Esophagus squamous epithelium (tissue), 4 donors: Measurements from ENCODE around the gene SYNPO2.

Source experiments
- POLR2A ChIP-seq, 4 donors: fragments of 450-650 bp; IDR thresholded peaks; one replicate each; pipeline ENCODE4 v1.6.1; 2017; ENCODE audit warnings: antibody characterized with exemption in 4 of 4, mild to moderate bottlenecking in 4 of 4, moderate library complexity in 3 of 4
- TF ChIP-seq, protein P1 (sequence below), 6 experiments: fragments of 450-650 bp in 4 of 6; fragments of 200-600 bp in 2 of 6; sonication (generic) in 2 of 6; IDR thresholded peaks; one replicate each; pipeline ENCODE4 v1.5.1; 2016 to 2019; ENCODE audit warnings: antibody characterized with exemption in 6 of 6, mild to moderate bottlenecking in 4 of 6, moderate library complexity in 4 of 6

DNA sequence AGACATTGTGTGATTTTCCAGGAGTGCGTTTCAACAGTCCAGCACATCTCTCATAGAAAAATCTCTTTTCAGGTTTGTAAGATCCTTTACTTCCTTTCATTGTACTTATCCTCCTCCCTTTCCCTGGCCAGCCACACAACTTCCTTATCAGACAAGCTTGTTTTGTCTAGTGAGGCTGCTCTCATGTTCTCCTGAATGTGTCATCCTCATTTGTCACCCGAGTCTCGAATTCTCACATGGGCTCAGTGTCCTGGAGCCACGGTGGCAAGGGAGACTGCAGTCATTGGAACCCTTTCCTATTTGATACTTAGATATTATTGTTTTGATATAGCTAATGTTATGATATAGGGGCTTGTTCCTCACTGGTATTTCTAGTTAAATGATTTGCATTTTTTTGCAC, 16.9 kb downstream of the SYNPO2 start:
- TF ChIP-seq, protein P1, sequence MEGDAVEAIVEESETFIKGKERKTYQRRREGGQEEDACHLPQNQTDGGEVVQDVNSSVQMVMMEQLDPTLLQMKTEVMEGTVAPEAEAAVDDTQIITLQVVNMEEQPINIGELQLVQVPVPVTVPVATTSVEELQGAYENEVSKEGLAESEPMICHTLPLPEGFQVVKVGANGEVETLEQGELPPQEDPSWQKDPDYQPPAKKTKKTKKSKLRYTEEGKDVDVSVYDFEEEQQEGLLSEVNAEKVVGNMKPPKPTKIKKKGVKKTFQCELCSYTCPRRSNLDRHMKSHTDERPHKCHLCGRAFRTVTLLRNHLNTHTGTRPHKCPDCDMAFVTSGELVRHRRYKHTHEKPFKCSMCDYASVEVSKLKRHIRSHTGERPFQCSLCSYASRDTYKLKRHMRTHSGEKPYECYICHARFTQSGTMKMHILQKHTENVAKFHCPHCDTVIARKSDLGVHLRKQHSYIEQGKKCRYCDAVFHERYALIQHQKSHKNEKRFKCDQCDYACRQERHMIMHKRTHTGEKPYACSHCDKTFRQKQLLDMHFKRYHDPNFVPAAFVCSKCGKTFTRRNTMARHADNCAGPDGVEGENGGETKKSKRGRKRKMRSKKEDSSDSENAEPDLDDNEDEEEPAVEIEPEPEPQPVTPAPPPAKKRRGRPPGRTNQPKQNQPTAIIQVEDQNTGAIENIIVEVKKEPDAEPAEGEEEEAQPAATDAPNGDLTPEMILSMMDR (IDR thresholded peaks at IDR 0.05): no peak
- no peak for TF ChIP-seq POLR2A (IDR thresholded peaks at IDR 0.05)
